OCI-LY7 (cell line): ENCODE data around the gene RCAN3.

Experiments used
- CTCF ChIP-seq: fragments of 200-600 bp; sonication (generic); conservative IDR thresholded peaks from 2 replicates; pipeline ENCODE4 v1.5.1; 2014; ENCODE audit warnings: mild to moderate bottlenecking, antibody characterized with exemption, low read length, moderate library complexity, mixed read lengths
- EZH2phosphoT487 ChIP-seq: fragments of 200-600 bp; sonication (generic); IDR thresholded peaks from 2 replicates; pipeline ENCODE4 v1.6.1; 2018; ENCODE audit warnings: low read depth, borderline replicate concordance, mild to moderate bottlenecking, mixed run types, antibody characterized with exemption, low read length, moderate library complexity, mixed read lengths

- TF ChIP-seq CTCF (no peak), EZH2phosphoT487 (no peak)
Measured at GRCh38 chr1:24545662-24546061, 43.0 kb downstream of the RCAN3 start.
